HTERT RPE-1 (cell line): ENCODE results near the gene LRRC25.
"Not testable (repeated sequence)": the region's sequence is repeated elsewhere in the genome, so short reads cannot be mapped to it uniquely, and the experiment has no call there.

ENCODE experiments used
- in situ Hi-C: fragments of 300-500 bp; cut with MboI; formaldehyde crosslinking; loops from 4 replicates; pipeline ENCODE4 v1.14.3; 2020; ENCODE audit warnings: low sequenced_read_pairs

The LRRC25 gene

DNA sequence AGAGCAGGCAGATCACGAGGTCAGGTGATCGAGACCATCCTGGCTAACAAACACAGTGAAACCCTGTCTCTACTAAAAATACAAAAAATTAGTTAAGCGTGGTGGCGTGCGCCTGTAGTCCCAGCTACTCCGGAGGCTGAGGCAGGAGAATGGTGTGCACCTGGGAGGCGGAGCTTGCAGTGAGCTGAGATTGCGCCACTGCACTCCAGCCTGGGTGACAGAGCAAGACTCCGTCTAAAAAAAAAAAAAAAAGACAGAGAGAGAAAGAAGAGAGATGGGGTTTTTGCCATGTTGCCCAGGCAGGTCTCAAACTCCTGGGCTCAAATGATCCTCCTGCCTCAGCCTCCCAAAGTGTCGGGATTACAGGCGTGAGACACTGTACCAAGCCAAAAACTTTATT, 8.3 kb upstream of the LRRC25 start:
- in situ Hi-C loops = not testable (repeated sequence)

DNA sequence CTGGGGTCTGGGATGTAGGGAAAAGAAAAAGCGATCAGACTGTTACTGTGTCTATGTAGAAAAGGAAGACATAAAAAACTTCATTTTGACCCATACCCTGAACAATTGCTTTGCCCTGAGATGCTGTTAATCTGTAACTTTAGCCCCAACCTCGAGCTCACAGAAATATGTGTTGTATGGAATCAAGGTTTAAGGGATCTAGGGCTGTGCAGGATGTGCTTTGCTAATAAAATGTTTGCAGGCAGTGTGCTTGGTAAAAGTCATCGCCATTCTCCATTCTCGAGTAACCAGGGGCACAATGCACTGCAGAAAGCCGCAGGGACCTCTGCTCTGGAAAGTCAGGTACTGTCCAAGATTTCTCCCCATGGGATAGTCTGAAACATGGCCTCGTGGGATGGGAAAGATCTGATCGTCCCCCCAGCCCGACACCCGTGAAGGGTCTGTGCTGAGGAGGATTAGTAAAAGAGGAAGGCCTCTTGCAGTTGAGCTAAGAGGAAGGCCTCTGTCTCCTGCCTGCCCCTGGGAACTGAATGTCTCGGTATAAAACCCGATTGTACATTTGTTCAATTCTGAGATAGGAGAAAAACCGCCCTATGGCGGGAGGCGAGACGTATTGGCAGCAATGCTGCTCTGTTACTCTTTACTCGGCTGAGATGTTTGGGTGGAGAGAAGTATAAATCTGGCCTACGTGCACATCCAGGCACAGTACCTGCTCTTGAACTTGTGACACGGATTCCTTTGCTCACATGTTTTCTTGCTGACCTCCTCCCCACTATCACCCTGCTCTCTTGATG, 5.2 kb upstream of the LRRC25 start:
- in situ Hi-C loops = not testable (repeated sequence)

DNA sequence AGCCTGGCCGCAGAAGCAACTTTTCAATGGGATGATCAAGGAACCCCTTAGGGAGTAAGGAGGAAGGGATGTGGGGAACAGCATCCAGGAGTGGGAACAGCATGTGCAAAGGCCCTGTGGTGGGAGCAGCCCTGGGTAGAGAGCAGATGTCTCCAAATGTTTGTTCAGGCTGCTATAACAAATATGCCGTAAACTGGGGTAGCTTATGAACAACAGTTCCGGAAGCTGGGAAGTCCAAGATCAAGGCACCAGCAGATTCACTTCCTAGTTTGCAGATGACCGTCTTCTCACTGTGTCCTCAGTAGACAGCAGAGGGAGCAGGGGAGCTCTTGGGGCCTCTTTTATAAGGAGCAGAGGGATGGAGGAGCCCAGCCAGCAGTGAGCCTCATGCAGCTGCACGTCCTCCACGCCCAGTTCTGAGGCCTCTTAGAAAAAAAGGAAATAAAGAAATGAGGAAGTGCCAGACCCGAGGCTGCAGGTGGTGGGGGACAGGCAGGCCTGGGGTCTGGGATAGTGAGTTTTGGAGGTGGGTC, 4.2 kb upstream of the LRRC25 start:
- in situ Hi-C loops = no loop called here

DNA sequence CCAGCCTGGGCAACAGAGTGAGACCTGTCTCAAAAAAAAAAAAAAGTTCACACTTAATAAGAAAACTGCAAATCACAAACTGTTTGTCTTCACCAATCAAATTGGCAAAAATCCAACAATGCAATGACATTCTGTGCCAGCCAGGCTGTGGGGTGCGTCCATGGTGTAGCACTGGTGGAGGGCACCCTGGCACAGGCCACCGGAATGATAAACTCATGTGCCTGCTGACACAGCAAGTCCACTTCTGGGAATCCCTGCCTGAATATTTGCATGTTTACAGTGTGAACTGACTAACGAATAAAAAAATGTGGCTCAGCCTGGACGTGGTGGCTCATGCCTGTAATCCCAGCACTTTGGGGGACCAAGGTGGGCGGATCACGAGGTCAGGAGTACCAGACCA, 1.6 kb upstream of the LRRC25 start:
- in situ Hi-C loops = no loop called here

DNA sequence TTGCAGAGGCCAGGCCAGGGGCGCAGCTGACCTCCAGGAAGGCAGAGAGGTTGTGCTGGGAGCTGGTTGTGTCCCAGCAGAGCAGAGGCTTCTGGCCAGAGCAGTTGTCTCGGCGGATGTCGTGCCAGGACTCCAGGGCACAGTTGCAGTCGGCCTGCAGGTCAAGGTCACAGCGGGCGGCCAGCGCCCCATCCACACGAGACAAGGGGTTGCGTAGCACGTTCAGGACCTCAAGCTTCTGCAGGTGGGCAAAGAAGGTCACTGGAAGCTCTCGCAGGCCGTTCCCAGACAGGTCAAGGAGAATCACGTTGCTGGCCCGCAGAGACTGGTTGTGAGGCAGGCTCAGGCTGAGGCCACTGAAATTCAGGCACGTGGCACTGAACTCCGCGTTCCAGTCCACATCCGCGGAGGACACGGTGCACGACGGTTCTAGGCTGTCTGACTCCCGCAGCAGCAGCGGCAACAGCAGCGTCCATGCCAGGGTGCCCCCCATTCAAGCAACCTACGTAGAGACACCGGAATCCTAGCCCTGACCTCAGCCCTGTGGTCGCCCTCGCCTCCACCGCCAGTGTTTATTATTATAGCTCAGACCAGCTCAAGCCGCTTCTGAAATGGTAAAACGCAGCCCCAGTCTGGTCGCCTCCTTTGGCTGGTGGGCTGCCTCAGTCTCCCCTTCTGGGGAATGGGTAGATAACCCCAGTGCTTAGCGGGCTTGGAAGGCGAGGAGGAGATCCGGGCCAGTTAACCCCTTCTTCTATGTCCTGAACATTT, 766 bp downstream of the LRRC25 start:
- in situ Hi-C loops = no loop called here

DNA sequence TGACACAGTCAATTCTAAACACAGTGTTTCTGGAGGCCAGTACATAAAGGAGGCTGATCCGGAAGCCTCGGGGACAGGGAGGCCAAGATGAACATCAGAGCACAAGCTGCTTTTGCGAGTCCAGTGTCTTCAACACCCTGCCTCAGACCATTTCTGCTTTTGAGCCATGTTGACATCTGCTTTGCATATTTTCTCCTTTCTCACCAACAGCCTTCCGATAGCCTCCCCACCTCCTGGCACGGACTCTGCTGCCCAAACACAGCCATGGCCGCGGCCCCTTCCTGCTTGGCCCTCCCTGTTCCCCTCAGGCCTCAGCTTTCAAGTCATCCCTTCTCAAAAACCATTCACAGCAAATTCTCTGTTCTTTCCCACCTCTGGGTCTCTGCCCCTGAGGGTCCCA, 3.6 kb downstream of the LRRC25 start:
- in situ Hi-C loops = no loop called here

DNA sequence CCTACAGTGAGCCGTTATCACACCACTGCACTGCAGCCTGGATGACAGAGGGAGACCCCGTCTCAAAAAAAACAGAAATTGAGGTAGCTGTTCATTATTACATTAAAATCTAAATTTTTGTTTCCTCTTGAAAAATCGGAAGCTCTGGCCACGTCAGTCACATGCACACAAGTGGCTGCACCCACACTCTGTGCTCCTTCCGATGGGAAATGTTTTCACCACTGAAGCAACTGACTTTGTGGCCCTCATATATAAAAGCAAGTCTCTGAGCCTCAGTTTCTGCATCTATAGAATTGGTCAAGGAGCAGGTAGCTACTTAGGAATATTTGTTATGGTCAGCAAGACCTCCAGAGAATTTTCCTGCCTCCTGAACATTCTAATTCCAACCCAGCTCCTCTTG, 4.5 kb downstream of the LRRC25 start:
- in situ Hi-C loops = no loop called here

DNA sequence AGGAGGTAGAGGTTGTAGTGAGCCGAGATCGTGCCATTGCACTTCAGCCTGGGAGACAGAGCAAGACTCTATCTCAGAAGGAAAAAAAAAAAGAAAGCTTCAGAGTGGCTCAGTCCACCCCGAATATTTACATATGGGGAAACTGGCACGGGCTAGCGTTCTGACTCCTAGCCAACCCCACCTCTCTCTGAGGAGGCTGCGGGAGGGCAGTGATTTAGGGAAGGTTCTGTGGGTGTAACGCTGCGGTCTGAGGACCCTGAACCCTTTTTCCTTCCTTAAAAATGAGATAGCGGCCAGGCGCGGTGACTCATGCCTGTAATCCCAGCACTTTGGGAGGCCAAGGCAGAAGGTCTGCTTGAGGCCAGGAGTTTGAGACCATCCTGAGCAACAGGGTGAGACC, 5.0 kb downstream of the LRRC25 start:
- in situ Hi-C loops = no loop called here

DNA sequence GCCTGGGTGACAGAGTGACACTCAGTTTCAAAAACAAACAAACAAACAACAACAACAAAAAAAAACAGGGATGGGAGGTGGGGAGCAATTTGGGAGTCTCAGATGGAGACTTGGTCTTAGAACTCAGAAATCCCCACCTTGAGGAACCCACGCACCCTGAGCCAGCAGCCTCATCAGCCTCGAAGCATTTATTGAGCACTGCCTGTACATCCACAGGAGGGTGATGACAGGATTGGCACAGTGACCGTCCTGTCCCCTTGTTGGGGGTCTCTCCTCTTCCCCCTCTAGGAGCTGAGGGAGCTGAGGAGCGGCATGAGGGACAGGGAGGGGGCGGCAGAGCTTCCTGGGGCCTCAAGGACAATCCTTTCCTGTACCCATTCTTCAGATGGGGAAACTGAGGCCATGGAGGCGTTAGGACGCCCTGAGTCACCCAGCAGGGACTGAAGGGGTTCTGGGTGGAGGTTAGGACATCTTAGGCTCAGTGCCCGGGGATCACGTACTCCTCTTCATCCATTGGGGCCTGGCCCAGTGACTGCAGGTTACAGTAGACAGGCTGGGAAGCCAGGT, 5.8 kb downstream of the LRRC25 start:
- in situ Hi-C loops = no loop called here

DNA sequence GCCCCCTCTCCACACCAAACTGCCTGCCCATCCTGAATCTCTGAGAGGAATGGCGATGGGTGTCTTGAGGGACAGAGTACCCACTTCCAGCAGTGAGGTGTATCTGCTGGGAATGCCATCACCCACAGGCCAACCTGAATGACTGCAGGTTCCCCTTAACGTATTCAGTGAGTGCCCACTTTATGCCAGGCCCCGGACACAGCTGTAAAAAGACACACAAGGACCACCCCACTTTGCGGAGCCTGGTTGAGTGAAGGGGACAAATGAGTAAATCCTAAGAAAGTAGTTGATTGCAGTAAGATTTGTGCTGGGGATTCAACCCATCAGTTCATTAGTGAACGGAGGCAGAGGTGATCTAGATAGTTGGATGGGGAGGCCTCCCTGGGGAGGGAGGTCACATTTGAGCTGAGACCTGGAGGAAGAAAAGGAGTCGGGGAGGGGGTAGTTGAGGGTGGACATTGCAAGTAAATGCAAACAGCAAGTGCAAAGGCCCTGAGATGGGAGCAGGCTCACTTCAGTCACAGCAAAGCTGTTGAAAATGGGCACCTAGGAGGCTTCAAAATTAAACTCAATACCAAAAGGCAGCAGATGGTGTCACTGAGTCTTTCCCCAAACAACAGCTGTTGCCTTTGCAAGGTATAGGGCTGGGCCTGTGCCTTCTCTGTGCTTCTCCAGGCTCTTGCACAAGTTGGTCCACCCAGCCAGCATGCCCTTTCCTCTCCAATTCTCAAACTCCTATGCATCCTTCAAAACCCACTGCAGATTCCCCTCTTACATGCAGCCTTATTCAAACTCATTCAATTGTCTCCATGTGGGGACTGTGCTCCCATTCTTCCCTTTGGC, 7.1 kb downstream of the LRRC25 start:
- in situ Hi-C loops = no loop called here

DNA sequence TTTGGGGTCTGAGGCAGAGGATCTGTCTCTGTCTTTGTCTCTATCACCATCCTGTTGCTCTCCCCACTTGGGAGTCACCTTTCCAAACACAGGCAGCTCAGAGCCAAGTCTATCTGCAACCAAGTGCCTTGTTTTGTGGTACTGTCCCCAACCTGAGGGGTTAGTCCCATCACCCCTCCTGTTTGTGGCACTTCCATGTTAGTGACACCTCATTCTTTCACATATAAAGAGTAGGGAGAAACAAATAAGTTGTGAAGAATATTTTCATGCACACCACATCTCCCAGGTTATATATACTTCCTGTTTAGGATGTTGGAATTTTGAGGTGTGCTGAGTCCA, 7.7 kb downstream of the LRRC25 start:
- in situ Hi-C loops = no loop called here

DNA sequence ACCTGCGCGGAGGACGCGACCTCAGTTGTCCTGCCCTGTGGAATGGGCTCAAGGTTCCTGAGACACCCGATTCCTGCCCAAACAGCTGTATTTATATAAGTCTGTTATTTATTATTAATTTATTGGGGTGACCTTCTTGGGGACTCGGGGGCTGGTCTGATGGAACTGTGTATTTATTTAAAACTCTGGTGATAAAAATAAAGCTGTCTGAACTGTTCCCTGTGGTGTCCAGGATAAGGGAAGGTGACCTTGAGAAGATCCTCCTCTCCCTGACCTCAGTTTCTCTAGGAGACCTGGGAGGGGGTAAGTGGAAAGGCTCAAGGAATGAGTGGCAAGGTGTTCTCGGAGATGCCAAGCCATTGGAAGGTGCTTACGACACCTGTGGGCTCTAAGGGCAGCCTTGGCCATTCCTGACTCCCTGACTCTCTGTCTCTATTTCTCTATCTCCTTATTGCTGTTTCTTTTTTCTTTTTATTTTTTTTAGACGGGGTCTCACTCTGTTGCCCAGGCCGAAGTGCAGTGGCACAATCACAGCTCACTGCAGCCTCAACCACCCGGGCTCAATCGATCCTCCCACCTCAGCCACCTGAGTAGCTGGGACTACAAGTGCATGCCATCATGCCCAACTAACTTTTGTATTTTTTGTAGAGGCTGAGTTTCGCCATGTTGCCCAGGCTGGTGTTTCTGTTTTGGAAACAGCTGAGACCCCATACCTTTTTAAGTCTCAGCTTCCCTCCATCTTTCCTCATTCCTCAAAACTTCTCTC, 8.3 kb downstream of the LRRC25 start:
- in situ Hi-C loops = no loop called here

DNA sequence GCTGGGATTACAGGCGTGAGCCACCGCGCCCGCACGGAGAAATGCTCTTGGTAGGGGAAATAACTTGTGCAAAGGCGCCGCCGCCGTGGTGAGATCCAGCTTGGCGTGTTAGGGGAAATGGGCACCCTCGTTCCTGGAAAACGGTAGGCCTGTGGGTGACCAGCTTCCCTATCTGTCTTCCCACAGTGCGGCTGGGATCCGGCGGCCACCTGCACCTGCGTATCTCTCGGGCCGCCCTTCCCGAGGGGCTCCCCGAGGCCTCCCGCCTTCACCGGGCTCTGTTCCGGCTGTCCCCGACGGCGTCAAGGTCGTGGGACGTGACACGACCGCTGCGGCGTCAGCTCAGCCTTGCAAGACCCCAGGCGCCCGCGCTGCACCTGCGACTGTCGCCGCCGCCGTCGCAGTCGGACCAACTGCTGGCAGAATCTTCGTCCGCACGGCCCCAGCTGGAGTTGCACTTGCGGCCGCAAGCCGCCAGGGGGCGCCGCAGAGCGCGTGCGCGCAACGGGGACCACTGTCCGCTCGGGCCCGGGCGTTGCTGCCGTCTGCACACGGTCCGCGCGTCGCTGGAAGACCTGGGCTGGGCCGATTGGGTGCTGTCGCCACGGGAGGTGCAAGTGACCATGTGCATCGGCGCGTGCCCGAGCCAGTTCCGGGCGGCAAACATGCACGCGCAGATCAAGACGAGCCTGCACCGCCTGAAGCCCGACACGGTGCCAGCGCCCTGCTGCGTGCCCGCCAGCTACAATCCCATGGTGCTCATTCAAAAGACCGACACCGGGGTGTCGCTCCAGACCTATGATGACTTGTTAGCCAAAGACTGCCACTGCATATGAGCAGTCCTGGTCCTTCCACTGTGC, 9.1 kb downstream of the LRRC25 start:
- in situ Hi-C loops = no loop called here

DNA sequence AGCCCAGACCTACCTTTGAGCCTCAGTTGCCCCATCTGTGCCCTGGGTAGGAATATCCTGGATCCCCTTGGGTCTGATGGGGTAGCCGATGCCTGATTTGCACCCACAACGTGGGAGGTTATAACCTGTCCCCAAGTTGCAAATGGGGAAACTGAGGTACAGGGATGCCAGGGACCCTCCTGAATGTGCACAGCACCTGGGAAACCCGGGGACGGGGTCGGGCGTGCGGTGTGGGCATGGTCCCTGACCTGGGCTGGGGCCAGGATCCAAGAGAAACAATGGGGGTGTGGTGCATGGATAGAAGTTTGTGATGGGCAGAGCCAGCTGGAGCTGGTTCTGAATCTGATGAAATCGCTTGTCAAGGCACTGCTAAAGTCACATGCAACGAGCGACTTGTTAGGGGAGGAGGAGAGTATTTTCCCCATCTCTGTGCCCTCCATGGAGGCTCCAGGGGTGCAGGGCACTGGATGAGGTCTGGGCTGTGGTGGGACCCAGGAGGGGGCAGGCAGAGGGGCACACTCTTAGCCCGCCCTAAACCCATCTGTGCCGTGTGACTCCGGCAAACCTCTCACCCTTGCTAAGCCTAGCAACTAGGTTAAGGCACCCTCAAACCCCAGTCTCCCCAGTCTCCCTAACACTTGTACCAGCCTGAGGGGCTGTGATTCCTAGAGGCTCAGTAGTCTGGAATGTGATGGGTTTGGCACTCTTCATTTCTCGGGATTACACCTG, 10.7 kb downstream of the LRRC25 start:
- in situ Hi-C loops = no loop called here

DNA sequence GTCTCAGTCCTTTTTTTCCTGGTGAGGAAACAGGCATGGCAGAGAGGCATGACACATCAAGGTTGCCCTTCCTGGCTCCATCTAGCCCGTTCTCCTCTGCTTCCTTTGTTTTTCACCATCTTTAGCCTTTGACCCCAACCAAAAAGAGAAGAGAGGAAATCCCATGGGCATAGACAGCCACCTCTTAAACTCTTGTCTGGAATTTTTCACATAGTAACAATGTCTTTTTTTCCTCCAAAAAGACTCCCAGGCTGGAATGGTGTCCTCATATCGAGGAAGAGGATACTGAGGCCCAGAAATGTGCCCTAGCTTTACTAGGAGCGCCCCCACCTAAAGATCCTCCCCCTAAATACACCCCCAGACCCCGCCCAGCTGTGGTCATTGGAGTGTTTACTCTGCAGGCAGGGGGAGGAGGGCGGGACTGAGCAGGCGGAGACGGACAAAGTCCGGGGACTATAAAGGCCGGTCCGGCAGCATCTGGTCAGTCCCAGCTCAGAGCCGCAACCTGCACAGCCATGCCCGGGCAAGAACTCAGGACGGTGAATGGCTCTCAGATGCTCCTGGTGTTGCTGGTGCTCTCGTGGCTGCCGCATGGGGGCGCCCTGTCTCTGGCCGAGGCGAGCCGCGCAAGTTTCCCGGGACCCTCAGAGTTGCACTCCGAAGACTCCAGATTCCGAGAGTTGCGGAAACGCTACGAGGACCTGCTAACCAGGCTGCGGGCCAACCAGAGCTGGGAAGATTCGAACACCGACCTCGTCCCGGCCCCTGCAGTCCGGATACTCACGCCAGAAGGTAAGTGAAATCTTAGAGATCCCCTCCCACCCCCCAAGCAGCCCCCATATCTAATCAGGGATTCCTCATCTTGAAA, 11.5 kb downstream of the LRRC25 start, which contains the start of gene GDF15:
TSS of gene GDF15 (plus strand) at position 484 of the 868 bp plus-strand sequence. CDS start at position 516, 32 bp downstream.
- in situ Hi-C loops = no loop called here

DNA sequence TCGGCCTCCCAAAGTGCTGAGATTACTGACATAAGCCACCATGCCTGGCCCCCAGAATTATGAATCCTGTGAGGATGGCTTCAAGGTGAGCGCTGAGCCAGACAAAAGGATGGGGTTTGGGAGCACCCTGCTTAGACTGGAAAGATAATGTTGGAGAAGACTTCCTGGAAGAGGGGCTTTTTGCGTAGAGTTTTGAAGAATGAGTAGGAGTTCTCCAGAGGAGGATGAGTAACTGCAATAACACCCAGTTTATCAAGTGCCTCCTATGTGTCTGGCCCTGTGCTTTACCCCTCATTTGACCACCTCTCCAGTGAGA, 12.1 kb downstream of the LRRC25 start:
- in situ Hi-C loops = no loop called here

DNA sequence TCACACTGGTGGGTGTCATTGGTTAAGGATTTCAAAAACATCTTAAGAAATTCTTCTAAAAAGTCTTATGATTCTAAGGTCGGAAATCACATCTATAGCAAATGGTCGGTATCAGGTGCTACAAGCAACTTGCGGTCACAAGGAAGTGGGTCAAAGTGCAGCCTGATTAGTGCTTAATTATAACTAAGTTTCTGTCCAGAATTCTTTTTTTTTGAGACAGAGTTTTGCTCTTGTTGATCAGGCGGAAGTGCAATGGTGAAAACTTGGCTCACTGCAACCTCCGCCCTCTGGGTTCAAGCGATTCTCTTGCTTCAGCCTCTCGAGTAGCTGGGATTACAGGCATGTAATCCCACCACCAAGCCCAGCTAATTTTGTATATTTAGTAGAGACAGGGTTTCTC, 12.6 kb downstream of the LRRC25 start:
- in situ Hi-C loops = no loop called here

DNA sequence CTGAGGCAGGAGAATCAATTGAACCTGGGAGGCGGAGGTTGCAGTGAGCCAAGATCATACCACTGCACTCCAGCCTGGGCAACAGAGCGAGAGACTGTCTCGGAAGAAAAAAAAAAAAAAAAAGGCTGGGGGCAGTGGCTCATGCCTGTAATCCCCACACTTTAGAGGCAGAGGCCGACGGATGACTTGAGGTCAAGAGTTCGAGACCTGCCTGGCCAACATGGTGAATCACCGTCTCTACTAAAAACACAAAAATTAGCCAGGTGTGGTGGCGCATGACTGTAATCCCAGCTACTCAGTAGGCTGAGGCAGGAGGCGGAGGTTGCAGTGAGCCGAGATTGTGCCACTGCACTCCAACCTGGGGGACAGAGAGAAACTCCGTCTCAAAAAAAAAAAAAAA, 13.8 kb downstream of the LRRC25 start:
- in situ Hi-C loops = not testable (repeated sequence)
